GM12873 (cell line): ENCODE measurements around the gene PI4K2A.

Source experiments
- CTCF ChIP-seq: IDR thresholded peaks from 2 replicates; pipeline ENCODE4 v1.5.1; 2012; ENCODE audit warnings: low read depth, mild to moderate bottlenecking, moderate library complexity, low read length, control low read depth; ENCODE audit not compliant: insufficient read depth; ENCODE audit errors: missing control alignments

PI4K2A gene

DNA sequence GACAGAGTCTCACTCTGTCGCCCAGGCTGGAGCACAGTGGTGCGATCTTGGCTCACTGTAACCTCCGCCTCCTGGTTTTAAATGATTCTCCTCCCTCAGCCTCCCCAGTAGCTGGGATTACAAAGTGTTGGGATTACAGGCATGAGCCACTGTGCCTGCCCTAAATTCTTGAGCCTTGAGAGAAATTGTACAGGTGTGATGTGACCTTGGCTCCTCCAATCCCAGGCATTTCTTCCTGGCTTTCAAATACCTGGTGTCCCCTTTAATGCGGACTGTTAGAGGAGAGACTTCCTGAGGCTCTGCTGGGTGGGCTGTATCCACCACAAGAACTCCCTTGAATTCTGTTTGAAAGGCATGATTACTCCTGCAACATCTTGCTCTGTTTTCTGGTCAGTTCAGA, 22.2 kb upstream of the PI4K2A start:
- TF ChIP-seq CTCF, result no peak

- no peak for TF ChIP-seq CTCF
Observed at GRCh38 chr10:97618733-97619132, 21.7 kb upstream of the PI4K2A start.

GRCh38 chr10:97623277-97623676, 17.2 kb upstream of the PI4K2A start:
- TF ChIP-seq CTCF, result no peak

DNA sequence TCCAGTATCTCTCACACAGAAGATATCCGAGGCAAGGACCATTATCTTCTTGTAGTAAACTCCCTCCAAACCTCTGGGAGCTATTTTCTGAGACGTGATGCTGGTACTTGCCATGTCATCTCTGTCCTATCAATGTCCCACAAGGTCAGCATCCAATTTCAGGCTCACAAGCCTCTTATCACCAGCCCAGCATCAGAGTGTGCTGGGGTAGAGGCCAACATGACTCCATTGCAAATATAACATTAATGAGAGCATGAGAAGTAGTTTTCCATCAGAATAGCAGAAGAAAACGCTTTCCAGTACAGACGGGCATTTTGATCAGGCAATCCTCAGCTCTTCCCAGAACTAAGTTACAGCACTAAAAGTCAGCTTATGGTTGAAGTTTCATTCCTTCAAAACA, 12.7 kb upstream of the PI4K2A start:
- no peak for TF ChIP-seq CTCF

GRCh38 chr10:97628228-97628627, 12.2 kb upstream of the PI4K2A start:
- no peak for TF ChIP-seq CTCF

- no peak for TF ChIP-seq CTCF
Observed at GRCh38 chr10:97629289-97629688, 11.2 kb upstream of the PI4K2A start.

GRCh38 chr10:97631098-97631497, 9.4 kb upstream of the PI4K2A start:
- TF ChIP-seq CTCF, result no peak
